Mononuclear cell (primary cell): ENCODE results near the gene VAV1. TPM values are rescaled to one million over a fixed set of nuclear protein-coding genes. Genes with fewer than 3 reads are reported as not detected.

Source experiments
- H3K27me3 ChIP-seq: 2 replicates; pipeline ENCODE4 v1.6.0; 2011; ENCODE audit warnings: low read length, control low read depth; ENCODE audit not compliant: insufficient read depth
- H3K4me1 ChIP-seq: 2 replicates; pipeline ENCODE4 v1.5.1; 2011; ENCODE audit warnings: mild to moderate bottlenecking, low read length, control low read depth; ENCODE audit not compliant: insufficient read depth
- H3K4me3 ChIP-seq: 2 replicates; pipeline ENCODE4 v1.5.1; 2011; ENCODE audit warnings: mild to moderate bottlenecking, low read length, moderate library complexity
- H3K9me3 ChIP-seq: 2 replicates; pipeline ENCODE4 v1.5.1; 2011; ENCODE audit warnings: low read depth, mild to moderate bottlenecking, control low read depth, low read length
- total RNA-seq: library from RNA; depleted of rRNA; stranded (reverse); fragments of >200 nt; gene quantifications from one replicate; pipeline ENCODE4 v1.2.3, GENCODE V29; 2012

VAV1 gene
- total RNA-seq, 1 donor = 46.8 TPM

GRCh38 chr19:6877766-6878165, 105.3 kb downstream of the VAV1 start:
- no peaks in the 10 kb centered on the region for H3K27me3 ChIP-seq
- H3K4me1 ChIP-seq = peaks cover 21% of the 10 kb centered on the region
- H3K4me3 ChIP-seq = no peak overlapping the region
- no peaks in the 10 kb centered on the region for H3K9me3 ChIP-seq

- Histone ChIP-seq H3K27me3 (no peaks in the 10 kb centered on the region), H3K4me3 (no peak overlapping the region), H3K9me3 (no peaks in the 10 kb centered on the region), H3K4me1 (peaks cover 52% of the 10 kb centered on the region)
These were observed 113.9 kb downstream of the VAV1 start for GRCh38 chr19:6886277-6886897.

DNA sequence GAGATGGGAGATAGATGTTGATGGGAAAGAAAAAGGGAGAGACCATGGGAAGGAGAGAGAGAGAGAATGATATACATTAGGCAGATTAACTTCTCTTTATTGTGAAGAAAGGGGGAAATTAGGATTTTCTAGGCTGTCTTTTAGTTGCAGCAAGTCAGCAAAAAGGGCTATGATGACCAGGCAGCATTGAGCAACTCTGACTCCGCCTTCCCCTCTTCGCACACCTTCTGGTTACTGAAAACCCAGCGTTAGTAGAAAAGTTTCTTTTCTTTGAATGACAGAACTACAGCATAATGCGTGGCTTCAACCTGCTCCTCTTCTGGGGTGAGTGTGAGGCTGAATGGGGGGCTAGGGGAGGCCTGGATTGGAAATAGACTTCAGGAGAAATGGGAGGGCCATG, 114.8 kb downstream of the VAV1 start, which contains the start of gene ADGRE1:
Gene ADGRE1, plus strand, starts transcription at position 264 of the 400 bp plus-strand sequence. Its CDS starts 30 bp downstream, at position 294.
- Histone ChIP-seq H3K4me1 (peaks cover 61% of the 10 kb centered on the region), H3K9me3 (no peaks in the 10 kb centered on the region), H3K27me3 (no peaks in the 10 kb centered on the region), H3K4me3 (peak within 1 kb of the TSS; percentile 17)

DNA sequence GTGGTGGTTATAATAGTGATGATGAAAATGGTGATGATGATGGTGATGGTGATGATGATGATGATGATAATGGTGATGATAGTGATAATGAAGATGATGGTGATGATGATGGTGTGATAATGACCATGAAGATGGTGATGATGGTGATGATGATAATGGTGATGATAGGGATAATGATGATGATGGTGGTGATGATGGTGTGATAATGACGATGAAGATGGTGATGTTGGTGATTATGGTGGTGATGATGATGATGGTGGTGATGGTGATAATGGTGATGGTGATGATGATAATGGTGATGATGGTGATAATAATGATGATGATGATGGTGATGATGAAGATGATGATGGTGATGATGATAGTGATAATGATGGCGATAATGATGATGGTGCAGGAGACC, 116.5 kb downstream of the VAV1 start:
- Histone ChIP-seq H3K27me3 (no peaks in the 10 kb centered on the region), H3K9me3 (no peaks in the 10 kb centered on the region), H3K4me1 (peaks cover 78% of the 10 kb centered on the region), H3K4me3 (no peak overlapping the region)

- H3K27me3 ChIP-seq = no peaks in the 10 kb centered on the region
- peaks cover 81% of the 10 kb centered on the region for H3K4me1 ChIP-seq
- H3K4me3 ChIP-seq = no peak overlapping the region
- no peaks in the 10 kb centered on the region for H3K9me3 ChIP-seq
These were observed 117.9 kb downstream of the VAV1 start for GRCh38 chr19:6890401-6890913.

GRCh38 chr19:6890938-6891337, 118.4 kb downstream of the VAV1 start:
- Histone ChIP-seq H3K27me3 (no peaks in the 10 kb centered on the region), H3K9me3 (no peaks in the 10 kb centered on the region), H3K4me3 (no peak overlapping the region), H3K4me1 (peaks cover 80% of the 10 kb centered on the region)

DNA sequence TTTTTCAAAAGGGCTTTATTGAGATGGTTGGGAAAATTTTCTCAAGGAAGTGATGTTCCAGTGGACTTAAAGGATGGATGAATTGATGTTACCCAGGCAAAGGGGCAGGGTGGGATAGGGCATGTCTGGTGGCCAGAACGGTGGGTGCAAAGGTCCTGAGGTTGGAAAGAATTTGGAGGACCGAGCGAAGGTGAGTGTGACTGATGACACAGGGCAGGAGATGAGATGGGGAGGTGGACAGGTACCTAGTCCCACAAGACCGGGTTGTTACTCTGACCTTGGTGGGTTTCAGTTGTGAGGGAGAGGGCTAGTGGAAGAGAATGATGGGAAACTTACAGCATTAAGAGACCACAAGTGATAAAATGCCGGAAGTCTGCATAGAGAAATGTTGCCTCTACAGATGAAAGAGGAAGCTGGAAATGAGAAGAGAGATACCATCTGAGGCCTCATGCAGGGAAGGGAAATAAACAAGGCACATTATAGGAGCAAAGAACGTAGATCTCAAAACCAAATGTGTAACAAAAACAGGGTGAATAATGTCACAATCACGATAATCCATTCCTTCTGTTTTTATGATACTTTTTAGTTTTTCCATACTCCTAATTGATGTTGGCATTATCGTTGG, 119.4 kb downstream of the VAV1 start:
- Histone ChIP-seq H3K4me3 (no peak overlapping the region), H3K4me1 (peaks cover 71% of the 10 kb centered on the region), H3K9me3 (no peaks in the 10 kb centered on the region)

GRCh38 chr19:6894313-6894712, 121.8 kb downstream of the VAV1 start:
- no peaks in the 10 kb centered on the region for H3K9me3 ChIP-seq
- no peaks in the 10 kb centered on the region for H3K27me3 ChIP-seq
- peaks cover 49% of the 10 kb centered on the region for H3K4me1 ChIP-seq
- H3K4me3 ChIP-seq = no peak overlapping the region

More for the DNA sequence above, 119.4 kb downstream of the VAV1 start:
- H3K27me3 ChIP-seq = no peaks in the 10 kb centered on the region

DNA sequence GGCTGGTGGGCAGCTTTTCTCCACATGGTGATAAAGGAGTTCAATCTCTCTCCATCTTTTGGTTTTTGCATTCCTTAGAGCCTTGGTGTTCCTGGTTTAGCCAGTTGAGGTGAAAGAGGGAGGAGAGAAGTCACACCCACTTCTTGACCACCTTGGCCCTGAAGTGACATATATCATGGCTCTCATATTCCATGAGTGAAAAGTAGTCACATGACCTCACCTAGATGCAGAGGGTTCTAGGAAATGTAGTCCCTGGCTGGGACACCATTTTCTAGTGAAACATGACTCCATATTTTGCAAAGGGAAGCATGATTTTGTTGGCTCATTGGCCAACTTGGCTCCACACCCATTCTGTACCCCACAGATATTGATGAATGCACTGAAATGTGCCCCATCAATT, 130.9 kb downstream of the VAV1 start:
- no peak overlapping the region for H3K4me3 ChIP-seq
- H3K9me3 ChIP-seq = peaks cover 11% of the 10 kb centered on the region
- H3K4me1 ChIP-seq = no peaks in the 10 kb centered on the region
- H3K27me3 ChIP-seq = no peaks in the 10 kb centered on the region

GRCh38 chr19:6906559-6907060, 134.1 kb downstream of the VAV1 start:
- no peaks in the 10 kb centered on the region for H3K4me1 ChIP-seq

More at GRCh38 chr19:6906559-6907060, 134.1 kb downstream of the VAV1 start:
- H3K27me3 ChIP-seq = no peaks in the 10 kb centered on the region
- H3K9me3 ChIP-seq = peaks cover 11% of the 10 kb centered on the region
- no peak overlapping the region for H3K4me3 ChIP-seq

Other genes starting within 250 kb of the VAV1 start
- 10.5 TPM for gene TNFSF9, start 241.7 kb upstream of the VAV1 start, total RNA-seq
- 1.4 TPM for gene CD70, start 181.6 kb upstream of the VAV1 start, total RNA-seq
- 13.0 TPM for gene TNFSF14, start 102.5 kb upstream of the VAV1 start, total RNA-seq
- gene C3, start 52.1 kb upstream of the VAV1 start, total RNA-seq = 3.1 TPM
- gene GPR108, start 35.1 kb upstream of the VAV1 start, total RNA-seq = 43.9 TPM
- gene TRIP10, start 33.0 kb upstream of the VAV1 start, total RNA-seq = 4.2 TPM
- gene SH2D3A, start 5.3 kb upstream of the VAV1 start, total RNA-seq = 14.0 TPM
- gene ADGRE1, start 114.9 kb downstream of the VAV1 start, total RNA-seq = 15.4 TPM
- gene MBD3L2B, start 248.7 kb downstream of the VAV1 start, total RNA-seq = not detected